Astrocyte of the cerebellum (primary cell): ENCODE measurements around the gene ATP9A.

Experiments
- DNase-seq: peaks from one replicate; pipeline ENCODE4 v3.0.0-alpha.2; 2011; ENCODE audit warnings: low read depth
- H3K4me3 ChIP-seq: 2 replicates; pipeline ENCODE4 v1.5.1; 2011; ENCODE audit warnings: mild to moderate bottlenecking, low read depth, low read length, moderate library complexity
- in situ Hi-C: cut with HindIII; loops from 2 replicates; pipeline ENCODE4 v1.10.0; 2017; ENCODE audit warnings: low sequenced_read_pairs
- TF ChIP-seq, protein P1 (sequence below): IDR thresholded peaks from 2 replicates; pipeline ENCODE4 v1.5.1; 2012; ENCODE audit warnings: low read length, low read depth, moderate library complexity, mild to moderate bottlenecking; ENCODE audit errors: missing control alignments

Gene ATP9A

DNA sequence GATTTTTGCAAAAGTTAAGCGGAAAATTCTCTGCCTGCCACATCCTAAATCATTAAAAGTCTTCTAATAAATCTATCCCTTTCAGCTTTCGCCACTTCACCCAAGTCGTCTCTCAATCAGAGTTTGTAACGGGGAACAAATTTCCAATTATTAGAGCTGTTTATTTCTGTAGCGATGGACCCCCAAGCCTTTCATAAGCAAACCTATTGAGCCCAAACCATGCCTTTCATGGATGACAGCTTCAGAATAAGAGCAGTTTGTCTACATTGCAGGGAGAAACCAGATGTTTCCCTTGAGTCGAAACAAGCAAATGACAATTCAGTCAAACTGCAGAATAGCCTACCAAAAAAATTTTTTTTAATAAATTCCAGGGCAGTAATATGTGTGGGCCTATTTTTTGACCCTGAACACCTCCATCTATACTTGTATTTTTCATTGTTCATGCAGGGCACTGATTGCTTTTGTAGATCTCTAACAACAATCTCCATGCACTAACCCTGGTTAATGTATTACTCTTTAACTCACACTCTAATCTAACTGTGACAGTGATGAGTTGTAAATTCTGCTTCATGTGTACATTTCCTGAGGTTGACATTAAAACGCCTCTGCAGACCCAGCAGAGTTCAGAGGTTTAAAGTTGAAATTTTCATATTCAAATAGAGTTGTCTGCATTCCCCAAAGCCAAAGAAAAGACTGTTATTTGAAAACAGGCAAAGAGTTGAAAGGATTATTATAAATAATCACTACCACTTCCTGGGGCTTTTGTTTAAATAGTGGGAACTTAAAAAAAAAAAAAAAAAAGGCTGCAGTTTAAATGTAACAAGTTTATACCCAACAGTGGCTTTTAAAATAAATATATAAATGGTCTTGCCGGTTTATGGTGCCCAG lies 64.5 kb downstream of the ATP9A start:
- in situ Hi-C loops = no loop called here
- TF ChIP-seq, protein P1, sequence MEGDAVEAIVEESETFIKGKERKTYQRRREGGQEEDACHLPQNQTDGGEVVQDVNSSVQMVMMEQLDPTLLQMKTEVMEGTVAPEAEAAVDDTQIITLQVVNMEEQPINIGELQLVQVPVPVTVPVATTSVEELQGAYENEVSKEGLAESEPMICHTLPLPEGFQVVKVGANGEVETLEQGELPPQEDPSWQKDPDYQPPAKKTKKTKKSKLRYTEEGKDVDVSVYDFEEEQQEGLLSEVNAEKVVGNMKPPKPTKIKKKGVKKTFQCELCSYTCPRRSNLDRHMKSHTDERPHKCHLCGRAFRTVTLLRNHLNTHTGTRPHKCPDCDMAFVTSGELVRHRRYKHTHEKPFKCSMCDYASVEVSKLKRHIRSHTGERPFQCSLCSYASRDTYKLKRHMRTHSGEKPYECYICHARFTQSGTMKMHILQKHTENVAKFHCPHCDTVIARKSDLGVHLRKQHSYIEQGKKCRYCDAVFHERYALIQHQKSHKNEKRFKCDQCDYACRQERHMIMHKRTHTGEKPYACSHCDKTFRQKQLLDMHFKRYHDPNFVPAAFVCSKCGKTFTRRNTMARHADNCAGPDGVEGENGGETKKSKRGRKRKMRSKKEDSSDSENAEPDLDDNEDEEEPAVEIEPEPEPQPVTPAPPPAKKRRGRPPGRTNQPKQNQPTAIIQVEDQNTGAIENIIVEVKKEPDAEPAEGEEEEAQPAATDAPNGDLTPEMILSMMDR = no peak
- DNase-seq = no peak
- H3K4me3 ChIP-seq = no peak overlapping the region

GRCh38 chr20:51702556-51702955 lies 65.6 kb downstream of the ATP9A start:
- TF ChIP-seq, protein P1 = no peak
- in situ Hi-C loops = no loop called here
- no peak for DNase-seq
- no peak overlapping the region for H3K4me3 ChIP-seq

DNA sequence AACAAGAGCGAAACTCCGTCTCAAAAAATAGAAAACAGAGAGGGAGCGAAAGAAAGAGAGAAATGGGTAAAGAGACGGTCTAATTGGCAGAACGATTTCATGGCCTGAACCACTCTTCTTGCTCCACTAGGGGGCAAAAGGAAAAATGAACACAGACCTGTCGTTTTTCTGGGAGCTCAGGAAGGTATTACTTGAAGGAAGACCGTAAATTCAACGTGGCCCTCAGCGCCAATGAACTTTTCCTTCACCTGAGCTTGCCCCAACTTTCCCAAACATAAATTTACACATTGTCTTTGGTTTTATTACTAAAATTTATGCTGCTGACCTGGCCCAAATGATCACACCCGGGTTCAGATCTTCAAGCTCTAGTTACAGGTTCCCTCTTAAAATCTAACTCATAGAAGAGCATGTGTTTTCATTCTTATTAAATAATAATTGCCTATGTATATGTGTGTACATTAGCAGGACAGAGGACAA lies 67.3 kb downstream of the ATP9A start:
- in situ Hi-C loops = no loop called here

DNA sequence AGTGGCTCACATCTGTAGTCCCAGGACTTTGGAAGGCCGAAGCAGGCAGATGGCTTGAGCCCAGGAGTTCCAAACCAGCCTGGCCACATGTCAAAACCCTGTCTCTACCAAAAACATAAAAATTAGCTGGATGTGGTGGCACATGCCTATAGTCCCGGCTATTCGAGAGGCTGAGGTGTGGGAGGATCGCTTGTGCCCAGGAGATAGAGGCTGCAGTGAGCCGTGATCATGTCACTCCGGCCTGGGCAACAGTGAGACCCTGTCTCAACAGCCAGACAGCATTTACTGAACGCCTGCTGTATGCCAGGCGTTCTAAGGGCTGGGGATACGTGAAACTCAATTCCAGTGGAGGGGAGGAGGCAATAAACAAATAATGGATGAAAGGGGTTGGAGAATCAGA lies 69.9 kb downstream of the ATP9A start:
- in situ Hi-C loops = no loop called here
- no peak for DNase-seq
- no peak overlapping the region for H3K4me3 ChIP-seq
- TF ChIP-seq, protein P1 = no peak

More for the DNA sequence above, 67.3 kb downstream of the ATP9A start:
- TF ChIP-seq, protein P1 = peak; percentile 76
- H3K4me3 ChIP-seq = no peak overlapping the region
- DNase-seq = peak; percentile 26

DNA sequence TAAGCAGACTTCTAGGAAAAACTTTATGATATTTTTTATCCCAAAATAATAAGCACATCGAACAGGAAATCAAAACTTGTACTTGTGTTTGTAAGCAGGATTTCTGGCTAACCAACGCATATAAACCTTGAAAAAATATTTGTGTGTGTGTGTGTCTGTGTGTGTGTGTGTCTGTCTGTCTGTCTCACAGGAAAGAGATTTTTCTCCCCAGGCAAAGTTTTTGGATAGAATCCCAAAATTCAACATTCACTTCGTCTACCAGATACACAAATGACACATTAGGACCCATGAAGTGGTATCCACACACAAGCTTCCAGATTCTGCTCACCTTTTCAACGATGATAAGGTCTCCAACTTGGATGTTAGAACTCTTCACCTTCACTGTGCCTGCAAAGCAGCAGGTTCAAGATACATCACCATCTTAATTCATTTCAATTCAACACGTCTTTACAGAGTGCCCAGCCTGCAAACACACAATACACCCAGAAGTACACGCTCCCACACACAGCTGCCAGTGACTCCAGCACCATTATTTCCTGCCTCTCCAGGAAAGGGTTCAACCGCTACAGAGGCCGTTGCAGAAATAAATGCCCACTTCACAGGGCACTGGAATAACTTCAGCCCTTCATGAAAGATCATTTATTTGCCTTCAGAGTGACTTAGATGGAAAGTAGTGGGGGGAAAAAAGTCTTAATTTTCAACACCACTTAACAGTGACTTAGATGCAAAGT lies 70.9 kb downstream of the ATP9A start:
- TF ChIP-seq, protein P1 = no peak
- H3K4me3 ChIP-seq = no peak overlapping the region
- no peak for DNase-seq
- in situ Hi-C loops = no loop called here

- TF ChIP-seq, protein P1 = no peak
- in situ Hi-C loops = no loop called here
- no peak for DNase-seq
- no peak overlapping the region for H3K4me3 ChIP-seq
Observed at GRCh38 chr20:51696304-51697071, 71.7 kb downstream of the ATP9A start.
